Osteoblast (primary cell): Measurements from ENCODE around the gene HSPA1A. TPM values are rescaled to one million over a fixed set of nuclear protein-coding genes. Genes with fewer than 3 reads are reported as not detected.
A peak's percentile ranks its signal among the peaks of the same experiment; 100 is the strongest.

Experiments used
- DNase-seq: peaks from one replicate; pipeline ENCODE4 v3.0.0; 2011; ENCODE audit warnings: low spot score, mixed read lengths; ENCODE audit not compliant: insufficient read length; ENCODE audit errors: missing footprints
- H2AFZ ChIP-seq: 2 replicates; pipeline ENCODE4 v1.6.0; 2011; ENCODE audit warnings: mild to moderate bottlenecking, low read length
- H3K27ac ChIP-seq: 2 replicates; pipeline ENCODE4 v1.5.1; 2011; ENCODE audit warnings: mild to moderate bottlenecking, low read depth, low read length, moderate library complexity
- H3K27me3 ChIP-seq: 2 replicates; pipeline ENCODE4 v1.6.0; 2012; ENCODE audit warnings: mild to moderate bottlenecking, control low read depth, inconsistent platforms, low read length, moderate library complexity; ENCODE audit not compliant: insufficient read depth
- H3K36me3 ChIP-seq: 2 replicates; pipeline ENCODE4 v1.5.1; 2011; ENCODE audit warnings: mild to moderate bottlenecking, low read length, control low read depth, moderate library complexity; ENCODE audit not compliant: insufficient read depth
- H3K4me1 ChIP-seq: 2 replicates; pipeline ENCODE4 v1.5.1; 2011; ENCODE audit warnings: mild to moderate bottlenecking, low read length, control low read depth, moderate library complexity; ENCODE audit not compliant: insufficient read depth
- H3K4me2 ChIP-seq: 2 replicates; pipeline ENCODE4 v1.6.0; 2011; ENCODE audit warnings: mild to moderate bottlenecking, low read length; ENCODE audit not compliant: insufficient read depth
- H3K4me3 ChIP-seq: fragments of 200-600 bp; sonication (generic); 3 replicates; pipeline ENCODE4 v1.5.1; 2012; ENCODE audit warnings: mild to moderate bottlenecking, low read length, inconsistent platforms; ENCODE audit not compliant: insufficient read depth
- H3K79me2 ChIP-seq: 2 replicates; pipeline ENCODE4 v1.6.0; 2012; ENCODE audit warnings: mild to moderate bottlenecking, low read length, control low read depth, inconsistent platforms; ENCODE audit not compliant: insufficient read depth
- H3K9me3 ChIP-seq: 2 replicates; pipeline ENCODE4 v1.5.1; 2011; ENCODE audit warnings: low read depth, low read length, control low read depth
- H4K20me1 ChIP-seq: 2 replicates; pipeline ENCODE4 v1.6.0; 2012; ENCODE audit warnings: mild to moderate bottlenecking, low read length, control low read depth; ENCODE audit not compliant: insufficient read depth
- total RNA-seq: library from RNA; depleted of rRNA; stranded (reverse); fragments of >200 nt; gene quantifications from 2 replicates; pipeline ENCODE4 v1.2.3, GENCODE V29; 2012
- TF ChIP-seq, protein P1 (sequence below): IDR thresholded peaks from 2 replicates; pipeline ENCODE4 v1.5.1; 2011; ENCODE audit warnings: mild to moderate bottlenecking, low read depth, low read length, moderate library complexity; ENCODE audit errors: extremely low read depth

HSPA1A gene
- total RNA-seq, 1 donor, result 36.9 TPM

DNA sequence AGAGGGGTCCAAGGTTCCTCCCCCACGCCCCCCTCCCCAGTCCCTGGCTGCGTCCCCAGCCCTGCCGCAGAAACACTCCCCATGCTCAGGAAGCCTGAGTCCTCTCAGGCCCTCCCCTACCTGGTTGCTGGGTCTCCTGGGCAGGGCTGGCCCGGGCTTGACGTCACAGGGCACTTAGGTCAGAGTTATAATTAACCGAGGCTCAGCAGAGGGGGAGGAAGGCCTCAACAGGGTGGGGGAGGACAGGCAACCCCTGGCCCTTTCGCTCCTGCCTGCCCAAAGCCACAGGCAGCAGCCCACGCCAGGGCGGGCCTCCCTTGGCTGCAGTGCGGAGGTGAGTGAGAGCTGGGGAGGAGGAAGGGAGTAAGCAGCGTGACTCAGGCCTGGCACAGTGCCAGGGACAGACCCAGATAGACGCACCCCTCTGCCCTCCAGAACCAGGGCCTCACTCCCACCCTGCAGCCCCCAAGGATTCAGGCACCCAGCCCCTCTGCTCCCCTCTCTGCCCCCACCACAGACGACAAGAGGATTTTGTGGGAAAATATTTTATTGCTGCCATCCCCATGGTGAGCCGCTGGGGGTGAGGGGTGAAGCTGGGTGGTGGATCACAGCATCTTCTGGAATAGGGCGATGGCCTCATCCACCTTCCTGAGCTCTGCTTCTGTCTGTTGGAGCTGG is 38.2 kb upstream of the HSPA1A start, which contains the start of gene VWA7:
Gene VWA7, minus strand, starts transcription at position 340 of the 678 bp plus-strand sequence. CDS start 549 bp downstream, outside the sequence.
- Histone ChIP-seq H3K79me2 (no peaks in the 10 kb centered on the region), H3K4me3 (peak within 1 kb of the TSS; percentile 54), H3K4me2 (peak within 1 kb of the TSS; percentile 66), H3K9me3 (no peaks in the 10 kb centered on the region), H2AFZ (no peak within 1 kb of the TSS), H3K4me1 (peaks cover 12% of the 10 kb centered on the region), H3K27me3 (no peaks in the 10 kb centered on the region), H3K27ac (peak within 1 kb of the TSS; percentile 37), H3K36me3 (peaks cover 29% of the 10 kb centered on the region), H4K20me1 (peaks cover 3% of the 10 kb centered on the region)
- TF ChIP-seq, protein P1, sequence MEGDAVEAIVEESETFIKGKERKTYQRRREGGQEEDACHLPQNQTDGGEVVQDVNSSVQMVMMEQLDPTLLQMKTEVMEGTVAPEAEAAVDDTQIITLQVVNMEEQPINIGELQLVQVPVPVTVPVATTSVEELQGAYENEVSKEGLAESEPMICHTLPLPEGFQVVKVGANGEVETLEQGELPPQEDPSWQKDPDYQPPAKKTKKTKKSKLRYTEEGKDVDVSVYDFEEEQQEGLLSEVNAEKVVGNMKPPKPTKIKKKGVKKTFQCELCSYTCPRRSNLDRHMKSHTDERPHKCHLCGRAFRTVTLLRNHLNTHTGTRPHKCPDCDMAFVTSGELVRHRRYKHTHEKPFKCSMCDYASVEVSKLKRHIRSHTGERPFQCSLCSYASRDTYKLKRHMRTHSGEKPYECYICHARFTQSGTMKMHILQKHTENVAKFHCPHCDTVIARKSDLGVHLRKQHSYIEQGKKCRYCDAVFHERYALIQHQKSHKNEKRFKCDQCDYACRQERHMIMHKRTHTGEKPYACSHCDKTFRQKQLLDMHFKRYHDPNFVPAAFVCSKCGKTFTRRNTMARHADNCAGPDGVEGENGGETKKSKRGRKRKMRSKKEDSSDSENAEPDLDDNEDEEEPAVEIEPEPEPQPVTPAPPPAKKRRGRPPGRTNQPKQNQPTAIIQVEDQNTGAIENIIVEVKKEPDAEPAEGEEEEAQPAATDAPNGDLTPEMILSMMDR, result no peak
- peak; percentile 99 for DNase-seq

DNA sequence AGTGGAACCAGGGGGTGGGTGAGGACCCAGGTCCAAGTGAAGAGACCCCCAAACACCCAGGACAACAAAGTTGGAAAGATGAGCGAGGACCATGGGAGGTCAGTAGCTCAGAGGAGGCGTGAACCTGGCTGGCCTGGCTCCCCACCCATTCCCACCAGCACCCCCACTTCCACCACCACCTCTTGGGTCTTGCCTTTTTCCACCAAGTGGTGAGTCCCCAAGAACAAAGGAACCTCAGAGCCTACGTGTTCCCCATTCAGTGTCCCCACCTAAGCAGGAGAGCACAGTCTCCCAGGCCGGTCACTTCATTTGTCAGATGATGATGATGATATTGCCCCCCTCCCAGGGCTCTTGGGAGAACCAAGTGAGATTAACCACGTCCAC is 37.7 kb upstream of the HSPA1A start:
- TF ChIP-seq, protein P1, result no peak
- peak; percentile 60 for DNase-seq
- H3K4me3 ChIP-seq, result no peak overlapping the region
- no peaks in the 10 kb centered on the region for H3K9me3 ChIP-seq
- H3K4me1 ChIP-seq, result peaks cover 12% of the 10 kb centered on the region
- no peaks in the 10 kb centered on the region for H3K79me2 ChIP-seq
- no peaks in the 10 kb centered on the region for H3K27me3 ChIP-seq
- peaks cover 34% of the 10 kb centered on the region for H3K36me3 ChIP-seq
- H2AFZ ChIP-seq, result no peak overlapping the region
- peak overlapping the region; percentile 66 for H3K4me2 ChIP-seq
- peak overlapping the region; percentile 37 for H3K27ac ChIP-seq
- H4K20me1 ChIP-seq, result peaks cover 3% of the 10 kb centered on the region

DNA sequence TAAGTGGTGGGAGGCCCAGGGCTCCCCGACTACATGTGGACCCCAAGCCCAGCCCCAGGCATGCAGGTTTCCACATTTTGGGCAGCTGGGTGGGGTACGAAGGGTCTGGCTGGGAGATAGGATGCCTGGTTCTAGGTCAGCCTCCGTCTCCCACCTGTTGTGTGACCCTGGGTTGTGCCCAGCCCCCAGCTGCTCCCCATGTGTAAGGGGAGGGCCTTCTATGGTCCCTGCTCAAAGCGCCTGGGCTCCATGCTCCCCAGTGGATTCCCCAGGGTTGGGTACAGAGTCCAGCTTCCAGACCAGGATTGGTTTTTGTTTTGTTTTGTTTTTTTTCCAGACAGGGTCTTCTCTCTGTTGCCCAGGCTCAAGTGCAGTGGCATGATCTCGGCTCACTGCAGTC is 37.1 kb upstream of the HSPA1A start:
- Histone ChIP-seq H3K27me3 (no peaks in the 10 kb centered on the region), H3K79me2 (no peaks in the 10 kb centered on the region), H3K4me2 (no peak overlapping the region), H2AFZ (no peak overlapping the region), H3K4me3 (no peak overlapping the region), H3K27ac (no peak overlapping the region), H3K36me3 (peaks cover 39% of the 10 kb centered on the region), H3K9me3 (no peaks in the 10 kb centered on the region), H4K20me1 (peaks cover 3% of the 10 kb centered on the region), H3K4me1 (peaks cover 12% of the 10 kb centered on the region)
- peak; percentile 47 for DNase-seq
- TF ChIP-seq, protein P1, result no peak

DNA sequence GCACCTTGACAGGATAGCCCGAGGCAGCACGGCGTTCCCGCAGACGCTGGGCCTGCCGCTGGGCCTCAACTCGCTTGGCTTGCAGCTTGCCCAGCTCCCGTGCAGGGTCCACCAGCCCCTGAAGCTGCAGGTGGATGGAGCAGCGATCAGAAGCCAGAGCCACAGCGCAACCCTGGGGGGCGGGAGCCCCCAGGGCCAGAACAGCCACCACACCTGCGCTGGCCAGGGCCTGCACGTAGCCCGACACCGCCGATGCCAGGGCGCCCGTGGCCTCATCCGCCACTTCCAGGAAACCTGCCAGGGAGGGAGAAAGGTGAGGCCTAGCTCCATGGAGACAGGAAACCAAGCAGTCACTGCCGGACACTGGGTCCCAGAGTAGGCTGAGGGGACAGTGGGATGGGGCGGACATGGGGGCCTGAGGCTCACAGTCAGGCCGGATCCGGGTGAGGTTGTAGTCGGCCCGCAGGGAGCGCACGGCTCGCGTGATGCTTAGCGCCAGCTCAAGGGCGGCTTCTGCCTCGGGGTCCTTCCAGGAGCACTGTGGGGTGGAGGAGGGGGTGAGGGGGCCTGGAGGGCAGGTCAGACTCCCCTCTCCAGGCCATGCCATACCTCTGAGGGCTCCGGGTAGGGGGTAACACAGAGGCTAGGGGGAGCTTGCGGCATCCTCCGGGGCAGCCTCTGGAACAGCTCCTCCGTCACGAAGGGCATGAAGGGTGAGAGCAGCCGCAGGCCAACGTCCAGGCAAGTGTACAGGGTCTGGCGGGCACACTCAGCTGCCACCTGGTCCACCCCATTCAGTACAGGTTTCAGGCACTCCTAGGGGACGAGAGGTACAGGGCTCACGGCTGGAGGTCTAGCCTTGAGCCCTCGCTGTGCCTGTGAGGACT is 36.1 kb upstream of the HSPA1A start:
- no peak overlapping the region for H3K4me3 ChIP-seq
- no peak overlapping the region for H3K4me2 ChIP-seq
- no peaks in the 10 kb centered on the region for H3K79me2 ChIP-seq
- no peak overlapping the region for H2AFZ ChIP-seq
- H3K9me3 ChIP-seq, result no peaks in the 10 kb centered on the region
- peaks cover 45% of the 10 kb centered on the region for H3K36me3 ChIP-seq
- peaks cover 12% of the 10 kb centered on the region for H3K4me1 ChIP-seq
- H4K20me1 ChIP-seq, result peaks cover 3% of the 10 kb centered on the region
- no peak overlapping the region for H3K27ac ChIP-seq
- peak; percentile 62 for DNase-seq
- no peaks in the 10 kb centered on the region for H3K27me3 ChIP-seq
- TF ChIP-seq, protein P1, result no peak
